ENCODE data around the gene JAKMIP2.
"Not testable (repeated sequence)": the region's sequence is repeated elsewhere in the genome, so short reads cannot be mapped to it uniquely, and the experiment has no call there.

The JAKMIP2 gene

GRCh38 chr5:147743012-147743411, 39.5 kb downstream of the JAKMIP2 start:
- no peak for DNase-seq

- no peak for DNase-seq
Measured at GRCh38 chr5:147742151-147742550, 40.4 kb downstream of the JAKMIP2 start.

GRCh38 chr5:147740864-147741263, 41.7 kb downstream of the JAKMIP2 start:
- DNase-seq: no peak

GRCh38 chr5:147737921-147738320, 44.6 kb downstream of the JAKMIP2 start:
- DNase-seq: no peak

- DNase-seq: no peak
Measured at GRCh38 chr5:147735621-147736125, 46.9 kb downstream of the JAKMIP2 start.

GRCh38 chr5:147734894-147735293, 47.6 kb downstream of the JAKMIP2 start:
- no peak for DNase-seq

GRCh38 chr5:147733075-147733474, 49.5 kb downstream of the JAKMIP2 start:
- no peak for DNase-seq

- no peak for DNase-seq
Measured at GRCh38 chr5:147732291-147732883, 50.1 kb downstream of the JAKMIP2 start.

GRCh38 chr5:147731431-147732290, 50.9 kb downstream of the JAKMIP2 start:
- no peak for DNase-seq

GRCh38 chr5:147727200-147727599, 55.3 kb downstream of the JAKMIP2 start:
- no peak for DNase-seq

GRCh38 chr5:147721191-147721960, 61.2 kb downstream of the JAKMIP2 start:
- DNase-seq: not testable (repeated sequence)

- DNase-seq: no peak
Measured at GRCh38 chr5:147713550-147714295, 68.8 kb downstream of the JAKMIP2 start.

- DNase-seq: no peak
Measured at GRCh38 chr5:147712598-147712997, 69.9 kb downstream of the JAKMIP2 start.

GRCh38 chr5:147712019-147712418, 70.5 kb downstream of the JAKMIP2 start:
- no peak for DNase-seq

GRCh38 chr5:147711019-147711418, 71.5 kb downstream of the JAKMIP2 start:
- no peak for DNase-seq

- no peak for DNase-seq
Measured at GRCh38 chr5:147708708-147709107, 73.8 kb downstream of the JAKMIP2 start.

GRCh38 chr5:147704544-147704943, 78.0 kb downstream of the JAKMIP2 start:
- DNase-seq: no peak

- DNase-seq: no peak
Measured at GRCh38 chr5:147701468-147701867, 81.1 kb downstream of the JAKMIP2 start.

GRCh38 chr5:147699496-147700088, 82.9 kb downstream of the JAKMIP2 start:
- no peak for DNase-seq

- no peak for DNase-seq
Measured at GRCh38 chr5:147697380-147697779, 85.1 kb downstream of the JAKMIP2 start.

GRCh38 chr5:147694772-147695171, 87.8 kb downstream of the JAKMIP2 start:
- DNase-seq: no peak

GRCh38 chr5:147693233-147693632, 89.3 kb downstream of the JAKMIP2 start:
- no peak for DNase-seq

All from stimulated activated CD4-positive, alpha-beta T cell treated with anti-CD3 and anti-CD28 coated beads, Interleukin-1b, Interleukin-23, amount 100 ng/mL, for 48 hours (primary cell).